H1 (cell line): ENCODE measurements around the gene MYO7B. TPM values are rescaled to one million over a fixed set of nuclear protein-coding genes. Genes with fewer than 3 reads are reported as not detected.

ENCODE experiments used
- BACH1 ChIP-seq: IDR thresholded peaks from 2 replicates; pipeline ENCODE4 v1.6.1; 2012; ENCODE audit warnings: low read length, improper control_type of control experiment
- polyA plus RNA-seq, 7 experiments: library from polyadenylated mRNA; depleted of rRNA in 3 of 7; stranded (reverse) in 5 of 7; unstranded in 2 of 7; fragments of >200 nt in 5 of 7; fragments of 200-250 nt in 2 of 7; gene quantifications; 1 replicate in 5 of 7; 2 replicates in 1 of 7; 4 replicates in 1 of 7; pipeline versions ENCODE4 v1.2.1 to v1.2.3, GENCODE V29; 2011 to 2013; ENCODE audit warnings: missing spikeins in 2 of 7, mixed read lengths in 2 of 7
- total RNA-seq: library from RNA; stranded (reverse); fragmentation: NEBNext Ultra II Directional; extraction: Animal tissue kit (Norgen Biotek cat#: 25700); gene quantifications from 2 replicates; pipeline ENCODE4 v1.2.1, GENCODE V29; 2021
- TF ChIP-seq, protein P1 (sequence below), 3 experiments: IDR thresholded peaks; 1 replicate in 2 of 3; 2 replicates in 1 of 3; pipeline versions ENCODE4 v1.5.1 to v1.6.1; 2011; ENCODE audit warnings: low read length in 3 of 3, mild to moderate bottlenecking in 3 of 3, inconsistent platforms in 2 of 3, low read depth in 1 of 3, moderate library complexity in 1 of 3; ENCODE audit not compliant: insufficient read depth in 1 of 3; ENCODE audit errors: control extremely low read depth in 1 of 3

Gene MYO7B
- total and polyA plus RNA-seq, 2 of the 8 experiments (the other 6 are each of a cell fraction or from before 2014, with no cell fraction given) = not detected

DNA sequence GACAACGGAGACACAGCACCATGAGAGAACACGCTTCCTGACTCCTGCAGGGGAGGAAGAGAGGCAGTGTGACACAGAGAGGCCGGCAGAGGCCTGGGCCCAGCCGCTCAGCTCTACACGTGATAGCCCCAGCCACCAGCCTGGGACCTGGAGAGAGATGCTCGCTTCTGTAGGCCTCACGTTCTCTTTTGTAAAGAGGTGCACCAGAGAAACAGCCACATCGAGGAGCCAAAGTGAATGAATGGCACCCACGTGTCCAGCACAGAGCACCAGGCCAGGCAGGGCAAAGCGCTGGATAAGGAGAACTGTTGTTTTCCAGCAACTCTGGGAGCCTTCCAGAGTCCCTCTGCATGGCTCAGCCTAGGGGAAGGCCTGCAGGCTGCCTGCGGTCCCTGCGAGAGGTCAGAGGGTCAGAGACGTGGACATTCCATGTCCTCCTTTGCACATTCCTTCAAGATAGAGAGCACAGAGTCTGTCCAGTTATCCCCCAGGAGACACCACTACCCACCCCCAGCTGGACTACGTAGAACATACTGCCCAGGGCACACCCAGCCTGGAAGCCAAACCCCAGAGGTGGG, 125.7 kb downstream of the MYO7B start (continued):
- TF ChIP-seq, protein P1, sequence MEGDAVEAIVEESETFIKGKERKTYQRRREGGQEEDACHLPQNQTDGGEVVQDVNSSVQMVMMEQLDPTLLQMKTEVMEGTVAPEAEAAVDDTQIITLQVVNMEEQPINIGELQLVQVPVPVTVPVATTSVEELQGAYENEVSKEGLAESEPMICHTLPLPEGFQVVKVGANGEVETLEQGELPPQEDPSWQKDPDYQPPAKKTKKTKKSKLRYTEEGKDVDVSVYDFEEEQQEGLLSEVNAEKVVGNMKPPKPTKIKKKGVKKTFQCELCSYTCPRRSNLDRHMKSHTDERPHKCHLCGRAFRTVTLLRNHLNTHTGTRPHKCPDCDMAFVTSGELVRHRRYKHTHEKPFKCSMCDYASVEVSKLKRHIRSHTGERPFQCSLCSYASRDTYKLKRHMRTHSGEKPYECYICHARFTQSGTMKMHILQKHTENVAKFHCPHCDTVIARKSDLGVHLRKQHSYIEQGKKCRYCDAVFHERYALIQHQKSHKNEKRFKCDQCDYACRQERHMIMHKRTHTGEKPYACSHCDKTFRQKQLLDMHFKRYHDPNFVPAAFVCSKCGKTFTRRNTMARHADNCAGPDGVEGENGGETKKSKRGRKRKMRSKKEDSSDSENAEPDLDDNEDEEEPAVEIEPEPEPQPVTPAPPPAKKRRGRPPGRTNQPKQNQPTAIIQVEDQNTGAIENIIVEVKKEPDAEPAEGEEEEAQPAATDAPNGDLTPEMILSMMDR (IDR thresholded peaks at IDR 0.05; ENCODE audit: control extremely low read depth in 1 of 3, insufficient read depth in 1 of 3, low read depth in 1 of 3, low read length in 3 of 3) = no peak
- no peak for TF ChIP-seq BACH1
- TF ChIP-seq, all 59 proteins: peak for 0
